Kidney (tissue), 14 donors: ENCODE results near the gene BTBD7. TPM values are rescaled to one million over a fixed set of nuclear protein-coding genes. Genes with fewer than 3 reads are reported as not detected.
"Not testable (repeated sequence)": the region's sequence is repeated elsewhere in the genome, so short reads cannot be mapped to it uniquely, and the experiment has no call there.

ENCODE experiments used
- DNase-seq, 5 donors: peaks; one replicate each; pipeline ENCODE4 v3.0.0-alpha.2; 2013 to 2020
- FAIRE-seq: peaks from 2 replicates; lab custom pipeline; 2012; peaks lifted over from hg19 to GRCh38; lab: Jason Lieb, UNC
- H3K27ac ChIP-seq, 2 donors: one replicate each; pipeline ENCODE4 v1.7.0; 2013; ENCODE audit warnings: low read depth in 2 of 2, low read length in 2 of 2, inconsistent platforms in 1 of 2
- H3K27me3 ChIP-seq: one replicate; pipeline ENCODE4 v1.7.1; 2013; ENCODE audit warnings: low read length, inconsistent platforms; ENCODE audit not compliant: control insufficient read depth, insufficient read depth
- H3K36me3 ChIP-seq, 3 donors: one replicate each; pipeline versions ENCODE4 v1.7.0 to v1.7.1; 2013; ENCODE audit warnings: low read length in 3 of 3, control low read depth in 1 of 3, inconsistent platforms in 1 of 3; ENCODE audit not compliant: insufficient read depth in 3 of 3, control insufficient read depth in 2 of 3
- H3K4me1 ChIP-seq, 3 donors: one replicate each; pipeline versions ENCODE4 v1.7.0 to v1.7.1; 2013; ENCODE audit warnings: low read length in 3 of 3, inconsistent platforms in 1 of 3, low read depth in 1 of 3; ENCODE audit not compliant: control insufficient read depth in 2 of 3, insufficient read depth in 2 of 3
- H3K4me3 ChIP-seq, 3 donors: one replicate each; pipeline versions ENCODE4 v1.7.0 to v1.8.1; 2013; ENCODE audit warnings: low read length in 3 of 3, control low read depth in 1 of 3, inconsistent platforms in 1 of 3
- H3K9ac ChIP-seq, 3 donors: one replicate each; pipeline versions ENCODE4 v1.7.0 to v1.7.1; 2013; ENCODE audit warnings: low read length in 3 of 3, control low read depth in 1 of 3, inconsistent platforms in 1 of 3
- H3K9me3 ChIP-seq, 3 donors: one replicate each; pipeline versions ENCODE4 v1.7.0 to v1.7.1; 2013; ENCODE audit warnings: low read length in 3 of 3, control low read depth in 1 of 3, inconsistent platforms in 1 of 3; ENCODE audit not compliant: control insufficient read depth in 2 of 3, insufficient read depth in 1 of 3
- intact Hi-C: fragments of 100-400 bp; cut with DNase I; formaldehyde crosslinking; loops from one replicate; pipeline ENCODE4 v1.11.1; 2022
- polyA plus RNA-seq: library from polyadenylated mRNA; stranded (reverse); fragments of 350-450 nt; fragmentation: Illumina TruSeq; extraction: RNeasy Lipid Tissue Mini Kit (QIAGEN cat#74804); gene quantifications from one replicate; pipeline ENCODE4 v1.2.3, GENCODE V29; 2014; ENCODE audit warnings: low read depth, low replicate concordance; ENCODE audit not compliant: insufficient read depth
- total RNA-seq: library from RNA; stranded (reverse); fragmentation: NEBNext Ultra II Directional; extraction: Animal tissue kit (Norgen Biotek cat#: 25700); gene quantifications from one replicate; pipeline ENCODE4 v1.2.1, GENCODE V29; 2021
- TF ChIP-seq, protein P1 (sequence below): IDR thresholded peaks from 3 replicates; pipeline ENCODE4 v1.5.1; 2012; ENCODE audit warnings: mild to moderate bottlenecking, moderate library complexity, borderline replicate concordance; ENCODE audit not compliant: insufficient read depth; ENCODE audit errors: extremely low read depth
- donor health status: control.
- donor health status: control.
- donor health status: control.
- donor health status: control.
- donor health status: control.
- donor health status: DM: yes; HTN: yes; CAD: no.
- donor health status: Normal renal cell carcinoma (clear cell type).

Gene BTBD7
- total and polyA plus RNA-seq, 2 donors from 2014 or later, result 10.3 to 78.2 TPM

DNA sequence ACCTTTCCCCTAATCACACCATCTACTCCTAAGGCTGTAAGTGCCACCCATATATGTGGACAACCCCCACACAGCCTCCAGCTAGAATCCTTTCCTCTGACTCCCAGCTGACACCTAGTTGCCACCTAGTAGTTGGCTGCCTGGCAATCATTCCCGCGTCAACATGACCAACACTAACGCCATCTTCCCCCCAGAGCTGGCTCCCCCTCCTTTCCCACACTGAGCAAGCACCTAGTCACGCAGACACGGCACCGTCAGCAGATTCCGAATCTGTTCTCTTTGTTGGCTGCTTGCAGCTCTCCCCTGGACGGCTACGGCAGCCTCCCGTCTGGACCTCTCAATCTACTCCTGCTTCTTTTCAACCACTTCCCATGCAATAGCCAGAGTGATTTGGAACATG, 98.0 kb downstream of the BTBD7 start:
- H3K27ac ChIP-seq, result no peak overlapping the region
- no peak overlapping the region for H3K9ac ChIP-seq
- no peaks in the 10 kb centered on the region for H3K27me3 ChIP-seq
- peak in 2 of 5 donors; percentile 2 to 8 for DNase-seq
- no peak overlapping the region for H3K4me3 ChIP-seq
- no peak for FAIRE-seq
- H3K36me3 ChIP-seq, result no peaks in the 10 kb centered on the region
- TF ChIP-seq, protein P1, sequence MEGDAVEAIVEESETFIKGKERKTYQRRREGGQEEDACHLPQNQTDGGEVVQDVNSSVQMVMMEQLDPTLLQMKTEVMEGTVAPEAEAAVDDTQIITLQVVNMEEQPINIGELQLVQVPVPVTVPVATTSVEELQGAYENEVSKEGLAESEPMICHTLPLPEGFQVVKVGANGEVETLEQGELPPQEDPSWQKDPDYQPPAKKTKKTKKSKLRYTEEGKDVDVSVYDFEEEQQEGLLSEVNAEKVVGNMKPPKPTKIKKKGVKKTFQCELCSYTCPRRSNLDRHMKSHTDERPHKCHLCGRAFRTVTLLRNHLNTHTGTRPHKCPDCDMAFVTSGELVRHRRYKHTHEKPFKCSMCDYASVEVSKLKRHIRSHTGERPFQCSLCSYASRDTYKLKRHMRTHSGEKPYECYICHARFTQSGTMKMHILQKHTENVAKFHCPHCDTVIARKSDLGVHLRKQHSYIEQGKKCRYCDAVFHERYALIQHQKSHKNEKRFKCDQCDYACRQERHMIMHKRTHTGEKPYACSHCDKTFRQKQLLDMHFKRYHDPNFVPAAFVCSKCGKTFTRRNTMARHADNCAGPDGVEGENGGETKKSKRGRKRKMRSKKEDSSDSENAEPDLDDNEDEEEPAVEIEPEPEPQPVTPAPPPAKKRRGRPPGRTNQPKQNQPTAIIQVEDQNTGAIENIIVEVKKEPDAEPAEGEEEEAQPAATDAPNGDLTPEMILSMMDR, result no peak
- H3K9me3 ChIP-seq, result no peaks in the 10 kb centered on the region
- peaks cover 0 to 6% (median 0%) of the 10 kb centered on the region in 3 donors for H3K4me1 ChIP-seq
- intact Hi-C loops, result no loop called here

DNA sequence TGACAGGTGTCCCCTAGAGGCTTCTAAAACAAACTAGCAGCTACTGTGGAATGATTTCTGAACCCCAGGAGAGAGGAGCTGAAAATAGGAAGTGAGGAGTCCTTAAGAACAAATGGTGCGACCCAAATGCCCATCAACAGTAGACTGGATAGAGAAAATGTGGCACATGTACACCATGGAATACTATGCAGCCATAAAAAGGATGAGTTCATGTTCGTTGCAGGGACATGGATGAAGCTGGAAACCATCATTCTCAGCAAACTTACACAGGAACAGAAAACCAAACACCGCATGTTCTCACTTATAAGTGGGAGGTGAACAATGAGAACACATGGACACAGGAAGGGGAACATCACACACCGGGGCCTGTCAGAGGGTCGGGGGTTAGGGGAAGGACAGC, 99.8 kb downstream of the BTBD7 start:
- intact Hi-C loops, H3K9ac ChIP-seq, H3K27me3 ChIP-seq, DNase-seq, H3K9me3 ChIP-seq, H3K36me3 ChIP-seq, FAIRE-seq, H3K27ac ChIP-seq, H3K4me1 ChIP-seq, H3K4me3 ChIP-seq: not testable (repeated sequence)

DNA sequence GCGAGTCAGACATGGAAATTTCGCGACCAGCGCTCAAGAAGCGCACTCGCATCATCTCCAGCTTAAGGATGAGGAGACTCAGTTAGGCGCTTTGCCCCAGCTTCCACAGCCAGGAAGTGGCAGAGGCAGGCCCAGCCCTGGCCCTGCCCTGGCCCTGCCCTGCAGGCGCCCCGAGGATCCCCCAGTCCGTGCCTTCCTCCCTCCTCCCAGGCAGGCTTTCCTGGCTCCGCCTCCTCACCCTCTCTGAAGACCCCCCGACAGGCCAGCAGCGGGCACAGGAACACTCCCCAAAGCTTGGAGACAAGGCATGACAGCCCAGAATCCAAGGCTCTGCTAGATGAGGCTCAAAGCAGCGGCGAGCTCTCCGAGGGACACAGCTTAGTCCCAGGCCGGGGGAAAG, 100.7 kb downstream of the BTBD7 start:
- intact Hi-C loops, result no loop called here
- Histone ChIP-seq H3K9ac (no peak overlapping the region), H3K27ac (no peak overlapping the region), H3K4me3 (no peak overlapping the region), H3K27me3 (no peaks in the 10 kb centered on the region), H3K36me3 (peaks cover 3 to 15% (median 7%) of the 10 kb centered on the region in 3 donors), H3K9me3 (no peaks in the 10 kb centered on the region), H3K4me1 (peaks cover 0 to 6% (median 0%) of the 10 kb centered on the region in 3 donors)
- DNase-seq (no peak), FAIRE-seq (no peak)
- TF ChIP-seq, protein P1, result no peak

DNA sequence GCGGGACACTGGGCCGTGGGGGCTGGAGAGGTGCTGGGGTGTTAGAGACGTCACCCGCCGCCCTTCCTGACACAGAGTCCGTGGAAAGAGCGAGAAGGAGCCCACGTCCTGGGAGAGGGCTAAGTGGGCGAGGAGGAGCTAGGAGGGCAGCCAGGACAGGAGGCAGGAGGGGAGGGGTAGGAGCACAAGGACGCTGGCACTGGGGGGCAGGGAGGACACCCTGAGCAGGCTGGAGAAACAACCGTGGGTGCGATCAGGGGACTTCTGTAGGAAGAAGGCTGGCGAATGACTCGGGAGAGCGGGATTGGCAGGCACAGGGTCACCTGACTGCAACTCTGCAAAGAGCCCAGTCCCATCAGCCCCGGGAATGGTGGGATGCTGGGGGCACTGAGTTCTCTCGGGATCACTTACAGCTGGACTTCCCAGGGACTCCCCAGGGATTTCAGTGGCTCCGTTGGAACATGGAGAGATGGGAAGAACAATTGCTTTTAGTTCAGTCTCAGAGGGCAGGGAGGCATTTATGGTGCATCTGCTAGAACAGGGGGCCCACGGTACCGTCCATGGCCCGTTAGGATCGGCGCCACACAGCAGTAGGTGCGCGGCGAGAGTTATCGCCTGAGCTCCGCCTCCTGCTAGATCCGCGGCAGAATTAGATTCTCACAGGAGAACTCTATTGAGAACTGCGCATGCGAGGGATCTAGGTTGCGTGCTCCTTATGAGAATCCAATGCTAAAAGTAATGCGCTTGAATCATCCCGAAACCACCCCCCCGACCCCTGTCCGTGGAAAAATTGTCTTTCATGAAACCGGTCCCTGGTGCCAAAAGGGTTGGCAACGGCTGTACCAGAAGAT, 101.5 kb downstream of the BTBD7 start:
- intact Hi-C loops, result no loop called here
- Histone ChIP-seq H3K27me3 (no peaks in the 10 kb centered on the region), H3K9me3 (no peaks in the 10 kb centered on the region), H3K36me3 (peaks cover 3 to 20% (median 12%) of the 10 kb centered on the region in 3 donors), H3K9ac (peak overlapping the region in 2 of 3 donors; percentile 51 to 62), H3K4me1 (peaks cover 0 to 6% (median 0%) of the 10 kb centered on the region in 3 donors), H3K27ac (no peak overlapping the region), H3K4me3 (peak overlapping the region; percentile 53 to 73 (median 71))
- TF ChIP-seq, protein P1, result no peak
- DNase-seq (peak in 4 of 5 donors; percentile 42 to 66 (median 64)), FAIRE-seq (no peak)
